H1 (cell line): ENCODE results near the gene ZGRF1. TPM values are rescaled to one million over a fixed set of nuclear protein-coding genes. Genes with fewer than 3 reads are reported as not detected.

Experiments
- CTCF ChIA-PET: fragments of 300-600 bp; sonication (Branson Sonifier 250); formaldehyde crosslinking; loops from one replicate; lab custom pipeline; 2021; ENCODE audit not compliant: partially characterized antibody; lab: Charles Lee
- POLR2A ChIA-PET: fragments of 300-600 bp; sonication (Branson Sonifier 250); formaldehyde crosslinking; loops from one replicate; lab custom pipeline; 2021; ENCODE audit warnings: inconsistent platforms; ENCODE audit not compliant: partially characterized antibody; lab: Charles Lee
- DNase-seq, 2 experiments: peaks; one replicate each; pipeline versions ENCODE4 v3.0.0 to v3.0.0-alpha.2; 2010 to 2022; ENCODE audit warnings: low spot score in 2 of 2, low read depth in 1 of 2, mixed read lengths in 1 of 2
- FAIRE-seq: peaks from 2 replicates; lab custom pipeline; 2011; peaks lifted over from hg19 to GRCh38; lab: Jason Lieb, UNC
- H2AFZ ChIP-seq: 2 replicates; pipeline ENCODE4 v1.8.1; 2012; ENCODE audit warnings: low read length, inconsistent platforms
- H2AK5ac ChIP-seq: 2 replicates; pipeline ENCODE4 v1.6.1; 2013; ENCODE audit warnings: low read depth, low read length
- H2BK120ac ChIP-seq: replicated peaks from 2 replicates; pipeline ENCODE3; 2013; ENCODE audit warnings: low read depth, low read length, inconsistent platforms
- H2BK12ac ChIP-seq: 2 replicates; pipeline ENCODE4 v1.6.1; 2013; ENCODE audit warnings: low read depth, low read length
- H2BK15ac ChIP-seq: 2 replicates; pipeline ENCODE4 v1.6.1; 2013; ENCODE audit warnings: low read length
- H2BK20ac ChIP-seq: 2 replicates; pipeline ENCODE4 v1.6.1; 2013; ENCODE audit warnings: low read length
- H2BK5ac ChIP-seq: 2 replicates; pipeline ENCODE4 v1.6.1; 2013; ENCODE audit warnings: low read depth, low read length
- H3K14ac ChIP-seq: 2 replicates; pipeline ENCODE4 v1.6.1; 2013; ENCODE audit warnings: inconsistent platforms; ENCODE audit not compliant: insufficient read length
- H3K18ac ChIP-seq: 2 replicates; pipeline ENCODE4 v1.6.1; 2013; ENCODE audit warnings: low read length; ENCODE audit errors: extremely low read depth
- H3K23ac ChIP-seq: 2 replicates; pipeline ENCODE4 v1.6.1; 2013; ENCODE audit warnings: inconsistent platforms; ENCODE audit not compliant: insufficient read length
- H3K23me2 ChIP-seq: 2 replicates; pipeline ENCODE4 v1.6.1; 2013; ENCODE audit warnings: low read depth, low read length
- H3K27ac ChIP-seq: 2 replicates; pipeline ENCODE4 v1.6.1; 2011; ENCODE audit warnings: low read depth, low read length, inconsistent platforms
- H3K27me3 ChIP-seq, 4 experiments: replicated peaks in 1 of 4; 1 replicate in 1 of 4; 2 replicates in 3 of 4; pipeline versions ENCODE4 v1.6.1 to v1.8.1; 2011 to 2013; ENCODE audit warnings: low read length in 3 of 4, mild to moderate bottlenecking in 3 of 4, inconsistent platforms in 2 of 4, mixed read lengths in 2 of 4, moderate library complexity in 1 of 4; ENCODE audit not compliant: control insufficient read depth in 3 of 4, insufficient read depth in 3 of 4; ENCODE audit errors: extremely low read depth in 1 of 4
- H3K36me3 ChIP-seq, 4 experiments: 2 replicates each; pipeline versions ENCODE4 v1.6.1 to v1.8.1; 2011 to 2013; ENCODE audit warnings: mild to moderate bottlenecking in 4 of 4, low read length in 3 of 4, moderate library complexity in 2 of 4, control low read depth in 1 of 4, inconsistent platforms in 1 of 4; ENCODE audit not compliant: insufficient read depth in 4 of 4, control insufficient read depth in 2 of 4
- H3K4ac ChIP-seq: replicated peaks from 2 replicates; pipeline ENCODE3; 2013; ENCODE audit warnings: low read length, low read depth, mixed read lengths, inconsistent platforms; ENCODE audit not compliant: insufficient read length
- H3K4me1 ChIP-seq, 4 experiments: replicated peaks in 1 of 4; 1 replicate in 1 of 4; 2 replicates in 3 of 4; pipeline versions ENCODE4 v1.6.1 to v1.8.1; 2011 to 2013; ENCODE audit warnings: low read length in 3 of 4, inconsistent platforms in 2 of 4, mixed read lengths in 1 of 4; ENCODE audit not compliant: insufficient read depth in 4 of 4, control insufficient read depth in 3 of 4
- H3K4me2 ChIP-seq, 2 experiments: 2 replicates each; pipeline versions ENCODE4 v1.6.1 to v1.8.1; 2011 to 2013; ENCODE audit warnings: low read depth in 2 of 2, low read length in 2 of 2, control low read depth in 1 of 2, inconsistent platforms in 1 of 2, mild to moderate bottlenecking in 1 of 2; ENCODE audit not compliant: insufficient read depth in 1 of 2
- H3K4me3 ChIP-seq, 4 experiments: fragments of 200-600, 300-600 bp in 1 of 4; sonication (generic), shearing (Covaris generic), sonication (Bioruptor Twin) in 1 of 4; 2 replicates each; pipeline versions ENCODE4 v1.5.1 to v1.8.1; 2011 to 2016; ENCODE audit warnings: low read length in 4 of 4, low read depth in 3 of 4, control low read depth in 2 of 4, inconsistent platforms in 2 of 4, mild to moderate bottlenecking in 2 of 4, mixed read lengths in 1 of 4, moderate library complexity in 1 of 4; ENCODE audit not compliant: insufficient read depth in 2 of 4; ENCODE audit errors: extremely low read depth in 1 of 4
- H3K56ac ChIP-seq: replicated peaks from 2 replicates; pipeline ENCODE3; 2013; ENCODE audit warnings: low read depth, mild to moderate bottlenecking, mixed read lengths, low read length, inconsistent platforms; ENCODE audit not compliant: insufficient read length
- H3K79me1 ChIP-seq: 2 replicates; pipeline ENCODE4 v1.6.1; 2013; ENCODE audit warnings: low read depth, low read length, control low read depth
- H3K79me2 ChIP-seq, 2 experiments: 2 replicates each; pipeline versions ENCODE4 v1.6.1 to v1.8.1; 2012 to 2013; ENCODE audit warnings: low read length in 2 of 2, mild to moderate bottlenecking in 2 of 2, inconsistent platforms in 1 of 2; ENCODE audit not compliant: insufficient read depth in 2 of 2, control insufficient read depth in 1 of 2
- H3K9ac ChIP-seq, 4 experiments: replicated peaks in 1 of 4; 1 replicate in 1 of 4; 2 replicates in 3 of 4; pipeline versions ENCODE4 v1.6.1 to v1.8.1; 2011 to 2013; ENCODE audit warnings: low read depth in 3 of 4, low read length in 3 of 4, control low read depth in 2 of 4, mild to moderate bottlenecking in 2 of 4, moderate library complexity in 2 of 4, inconsistent platforms in 1 of 4; ENCODE audit errors: extremely low read depth in 1 of 4
- H3K9me3 ChIP-seq, 2 experiments: 2 replicates each; pipeline versions ENCODE4 v1.6.1 to v1.8.1; 2012 to 2013; ENCODE audit warnings: mild to moderate bottlenecking in 2 of 2, moderate library complexity in 2 of 2, control low read depth in 1 of 2, inconsistent platforms in 1 of 2, low read depth in 1 of 2, low read length in 1 of 2, mixed read lengths in 1 of 2; ENCODE audit not compliant: insufficient read depth in 2 of 2
- H4K20me1 ChIP-seq, 2 experiments: replicated peaks in 1 of 2; 2 replicates each; pipeline versions ENCODE3 to v1.8.1; 2011 to 2013; ENCODE audit warnings: inconsistent platforms in 2 of 2, low read length in 2 of 2, mild to moderate bottlenecking in 1 of 2; ENCODE audit not compliant: insufficient read depth in 2 of 2, control insufficient read depth in 1 of 2
- H4K5ac ChIP-seq: 2 replicates; pipeline ENCODE4 v1.6.1; 2013; ENCODE audit warnings: low read length, low read depth, mixed read lengths, inconsistent platforms; ENCODE audit not compliant: insufficient read length
- H4K8ac ChIP-seq: 2 replicates; pipeline ENCODE4 v1.8.0; 2013; ENCODE audit warnings: mild to moderate bottlenecking, moderate library complexity, low read length, inconsistent platforms; ENCODE audit not compliant: insufficient read depth; ENCODE audit errors: extremely low read depth
- H4K91ac ChIP-seq: replicated peaks from 2 replicates; pipeline ENCODE3; 2013; ENCODE audit warnings: low read length, mixed read lengths, inconsistent platforms; ENCODE audit not compliant: insufficient read length
- ATF3 ChIP-seq: IDR thresholded peaks from 2 replicates; pipeline ENCODE4 v1.6.1; 2011; ENCODE audit warnings: low read depth, mild to moderate bottlenecking, low read length; ENCODE audit not compliant: insufficient read depth
- CHD1 ChIP-seq: IDR thresholded peaks from 2 replicates; pipeline ENCODE4 v1.6.1; 2012; ENCODE audit warnings: low read depth, low read length, improper control_type of control experiment
- CTCF ChIP-seq, 3 experiments: IDR thresholded peaks; 1 replicate in 2 of 3; 2 replicates in 1 of 3; pipeline versions ENCODE4 v1.5.1 to v1.6.1; 2011; ENCODE audit warnings: low read length in 3 of 3, mild to moderate bottlenecking in 3 of 3, inconsistent platforms in 2 of 3, low read depth in 1 of 3, moderate library complexity in 1 of 3; ENCODE audit not compliant: insufficient read depth in 1 of 3; ENCODE audit errors: control extremely low read depth in 1 of 3
- HDAC6 ChIP-seq: IDR thresholded peaks from one replicate; pipeline ENCODE4 v1.7.1; 2012; ENCODE audit warnings: low read depth, mild to moderate bottlenecking, inconsistent platforms, low read length, moderate library complexity
- MAX ChIP-seq: IDR thresholded peaks from 2 replicates; pipeline ENCODE4 v1.6.1; 2012; ENCODE audit warnings: inconsistent platforms
- RBBP5 ChIP-seq: IDR thresholded peaks from 2 replicates; pipeline ENCODE4 v1.7.1; 2012; ENCODE audit warnings: low read depth, mild to moderate bottlenecking, inconsistent platforms, low read length, moderate library complexity, borderline replicate concordance
- ZNF274 ChIP-seq: IDR thresholded peaks from 2 replicates; pipeline ENCODE4 v1.7.0; 2012; ENCODE audit warnings: low read length, borderline replicate concordance; ENCODE audit errors: extremely low read depth
- whole genome bisulfite sequencing, 2 experiments: shearing (Covaris generic) in 1 of 2; methylation state at CpG; one replicate each; pipeline versions ENCODE4 v1.1.6 to v1.1.7; 2013 to 2015; ENCODE audit warnings: low lambda C conversion rate in 2 of 2, mixed read lengths in 2 of 2, inconsistent platforms in 1 of 2, low coverage in 1 of 2, missing lambda C conversion rate in 1 of 2; ENCODE audit not compliant: insufficient replicate concordance in 2 of 2, insufficient coverage in 1 of 2, insufficient read length in 1 of 2; ENCODE audit errors: extremely low coverage in 1 of 2, missing lambda C conversion rate in 1 of 2; 5-methylcytosine and 5-hydroxymethylcytosine counted together
- polyA plus RNA-seq, 7 experiments: library from polyadenylated mRNA; depleted of rRNA in 3 of 7; stranded (reverse) in 5 of 7; unstranded in 2 of 7; fragments of >200 nt in 5 of 7; fragments of 200-250 nt in 2 of 7; gene quantifications; 1 replicate in 5 of 7; 2 replicates in 1 of 7; 4 replicates in 1 of 7; pipeline versions ENCODE4 v1.2.1 to v1.2.3, GENCODE V29; 2011 to 2013; ENCODE audit warnings: missing spikeins in 2 of 7, mixed read lengths in 2 of 7
- total RNA-seq: library from RNA; stranded (reverse); fragmentation: NEBNext Ultra II Directional; extraction: Animal tissue kit (Norgen Biotek cat#: 25700); gene quantifications from 2 replicates; pipeline ENCODE4 v1.2.1, GENCODE V29; 2021

ZGRF1 gene
- total and polyA plus RNA-seq, 2 of the 8 experiments (the other 6 are each of a cell fraction or from before 2014, with no cell fraction given), result 12.0 to 44.6 TPM

- no peak overlapping the region for H2BK12ac ChIP-seq
- no peak overlapping the region for H2BK15ac ChIP-seq
- no peak for DNase-seq
- no peak for TF ChIP-seq RBBP5
- no peak for TF ChIP-seq CTCF (IDR thresholded peaks at IDR 0.05; ENCODE audit: control extremely low read depth in 1 of 3, insufficient read depth in 1 of 3, low read depth in 1 of 3, low read length in 3 of 3)
- TF ChIP-seq ZNF274, result no peak
- no peak for TF ChIP-seq HDAC6
- no peak for TF ChIP-seq CHD1
- TF ChIP-seq MAX, result no peak
- no peak for TF ChIP-seq ATF3
- TF ChIP-seq, all 59 proteins: peak for 0
- H2BK120ac ChIP-seq, result no peak overlapping the region
- FAIRE-seq, result no peak
- no peak overlapping the region for H3K4me3 ChIP-seq
- H3K9ac ChIP-seq, result no peak overlapping the region
- H3K14ac ChIP-seq, result no peak overlapping the region
- H3K4ac ChIP-seq, result no peak overlapping the region
- no peak overlapping the region for H3K18ac ChIP-seq
- no peaks in the 10 kb centered on the region for H3K9me3 ChIP-seq
- no peak overlapping the region for H3K4me2 ChIP-seq
- no peaks in the 10 kb centered on the region for H3K79me1 ChIP-seq
- H2BK5ac ChIP-seq, result no peak overlapping the region
- CTCF ChIA-PET, result interaction anchor here (1.1 to 1.3 kb wide), 2 partner anchors 9 to 158 kb away, joined by 3 to 5 read pairs; no protein-coding TSS in a partner anchor
- no peaks in the 10 kb centered on the region for H3K23me2 ChIP-seq
- 89% methylated on average over 2 of the region's 2 CpGs; no CpG with 5 or more reads in 1 of the 2 experiments for WGBS, 2 experiments
- H3K56ac ChIP-seq, result no peak overlapping the region
- H4K20me1 ChIP-seq, result no peaks in the 10 kb centered on the region
- no peaks in the 10 kb centered on the region for H3K79me2 ChIP-seq
- H3K4me1 ChIP-seq, result peaks cover 0 to 5% (median 0%) of the 10 kb centered on the region in 4 experiments; a peak in 1 of 7 replicates
- H4K5ac ChIP-seq, result no peak overlapping the region
- no peak overlapping the region for H4K8ac ChIP-seq
- POLR2A ChIA-PET, result no interaction called here
- no peak overlapping the region for H2AK5ac ChIP-seq
- H4K91ac ChIP-seq, result no peak overlapping the region
- peaks cover 0 to 9% (median 0%) of the 10 kb centered on the region in 4 experiments; a peak in 2 of 8 replicates for H3K36me3 ChIP-seq
- H3K27ac ChIP-seq, result no peak overlapping the region
- no peak overlapping the region for H3K23ac ChIP-seq
- H2BK20ac ChIP-seq, result no peak overlapping the region
- no peak overlapping the region for H2AFZ ChIP-seq
- no peaks in the 10 kb centered on the region for H3K27me3 ChIP-seq
Measured at GRCh38 chr4:112562254-112562879, 74.3 kb downstream of the ZGRF1 start.
